HEK293 (cell line): Measurements from ENCODE around the gene S100A10.
A peak's percentile ranks its signal among the peaks of the same experiment; 100 is the strongest.

Source experiments
- BCL6B ChIP-seq: fragments of 450-650 bp; formaldehyde crosslinking; IDR thresholded peaks from 2 replicates; pipeline ENCODE4 v1.5.1; 2017; ENCODE audit warnings: missing biosample characterization, missing genetic modification characterization
- CTCF ChIP-seq: fragments of 450-650 bp; formaldehyde crosslinking; IDR thresholded peaks from 2 replicates; pipeline ENCODE4 v1.5.1; 2016; ENCODE audit warnings: missing biosample characterization, missing genetic modification characterization
- FEZF1 ChIP-seq: fragments of 450-650 bp; formaldehyde crosslinking; IDR thresholded peaks from 2 replicates; pipeline ENCODE4 v1.5.1; 2016; ENCODE audit warnings: missing biosample characterization, missing genetic modification characterization
- HOXC10 ChIP-seq: sonication (generic); formaldehyde crosslinking; IDR thresholded peaks from 2 replicates; pipeline ENCODE4 v1.8.1; 2023; ENCODE audit warnings: mild to moderate bottlenecking, missing genetic modification reagents
- KLF1 ChIP-seq: fragments of 450-650 bp; formaldehyde crosslinking; IDR thresholded peaks from 2 replicates; pipeline ENCODE4 v1.5.1; 2016; ENCODE audit warnings: missing biosample characterization, missing genetic modification characterization
- KLF9 ChIP-seq: fragments of 450-650 bp; formaldehyde crosslinking; IDR thresholded peaks from 2 replicates; pipeline ENCODE4 v1.5.1; 2016; ENCODE audit warnings: missing biosample characterization, missing genetic modification characterization, low read depth
- PRDM1 ChIP-seq: fragments of 450-650 bp; formaldehyde crosslinking; IDR thresholded peaks from 2 replicates; pipeline ENCODE4; 2016; ENCODE audit warnings: missing biosample characterization, missing genetic modification characterization
- PRDM10 ChIP-seq: fragments of 450-650 bp; formaldehyde crosslinking; IDR thresholded peaks from 2 replicates; pipeline ENCODE4 v1.5.1; 2016; ENCODE audit warnings: missing biosample characterization, missing genetic modification characterization
- RBAK ChIP-seq: fragments of 450-650 bp; formaldehyde crosslinking; IDR thresholded peaks from 2 replicates; pipeline ENCODE4 v1.5.1; 2016; ENCODE audit warnings: missing biosample characterization, missing genetic modification characterization
- YY1 ChIP-seq: fragments of 450-650 bp; formaldehyde crosslinking; IDR thresholded peaks from 2 replicates; pipeline ENCODE4 v1.5.1; 2018; ENCODE audit warnings: missing biosample characterization, missing genetic modification characterization
- ZBTB26 ChIP-seq: fragments of 450-650 bp; formaldehyde crosslinking; optimal IDR thresholded peaks from 2 replicates; pipeline ENCODE3; 2016; ENCODE audit warnings: missing biosample characterization, mild to moderate bottlenecking, missing genetic modification characterization
- ZBTB48 ChIP-seq: fragments of 450-650 bp; formaldehyde crosslinking; IDR thresholded peaks from 2 replicates; pipeline ENCODE4 v1.5.1; 2016; ENCODE audit warnings: missing biosample characterization, missing genetic modification characterization
- ZBTB7A ChIP-seq: fragments of 450-650 bp; formaldehyde crosslinking; IDR thresholded peaks from 2 replicates; pipeline ENCODE4 v1.5.1; 2016; ENCODE audit warnings: low read depth, missing biosample characterization, missing genetic modification characterization
- ZNF112 ChIP-seq: fragments of 450-650 bp; formaldehyde crosslinking; IDR thresholded peaks from 2 replicates; pipeline ENCODE4 v1.5.0; 2017; ENCODE audit warnings: missing biosample characterization, missing genetic modification characterization
- ZNF133 ChIP-seq: fragments of 450-650 bp; formaldehyde crosslinking; IDR thresholded peaks from 2 replicates; pipeline ENCODE4 v1.5.1; 2016; ENCODE audit warnings: missing biosample characterization, missing genetic modification characterization
- ZNF138 ChIP-seq: fragments of 450-650 bp; formaldehyde crosslinking; IDR thresholded peaks from 2 replicates; pipeline ENCODE4 v1.5.1; 2016; ENCODE audit warnings: missing biosample characterization, missing genetic modification characterization, borderline replicate concordance
- ZNF169 ChIP-seq: fragments of 450-650 bp; formaldehyde crosslinking; IDR thresholded peaks from 2 replicates; pipeline ENCODE4 v1.5.1; 2016; ENCODE audit warnings: missing biosample characterization, missing genetic modification characterization
- ZNF211 ChIP-seq: fragments of 450-650 bp; formaldehyde crosslinking; IDR thresholded peaks from 2 replicates; pipeline ENCODE4 v1.5.1; 2016; ENCODE audit warnings: low read depth, missing biosample characterization, missing genetic modification characterization
- ZNF311 ChIP-seq: fragments of 450-650 bp; formaldehyde crosslinking; IDR thresholded peaks from 2 replicates; pipeline ENCODE4 v1.5.1; 2017; ENCODE audit warnings: missing biosample characterization, missing genetic modification characterization, borderline replicate concordance
- ZNF394 ChIP-seq: fragments of 450-650 bp; formaldehyde crosslinking; IDR thresholded peaks from 2 replicates; pipeline ENCODE4 v1.5.1; 2016; ENCODE audit warnings: missing biosample characterization, missing genetic modification characterization, mild to moderate bottlenecking, moderate library complexity, borderline replicate concordance
- ZNF449 ChIP-seq: fragments of 450-650 bp; formaldehyde crosslinking; IDR thresholded peaks from 2 replicates; pipeline ENCODE4 v1.5.1; 2017; ENCODE audit warnings: missing biosample characterization, mild to moderate bottlenecking, missing genetic modification characterization, moderate library complexity
- ZNF48 ChIP-seq: fragments of 450-650 bp; formaldehyde crosslinking; IDR thresholded peaks from 2 replicates; pipeline ENCODE4 v1.5.1; 2016; ENCODE audit warnings: missing biosample characterization, missing genetic modification characterization
- ZNF514 ChIP-seq: fragments of 450-650 bp; formaldehyde crosslinking; IDR thresholded peaks from 2 replicates; pipeline ENCODE4 v1.5.1; 2016; ENCODE audit warnings: missing biosample characterization, missing genetic modification characterization
- ZNF549 ChIP-seq: fragments of 450-650 bp; IDR thresholded peaks from 2 replicates; pipeline ENCODE4 v1.5.1; 2018; ENCODE audit warnings: missing biosample characterization, missing genetic modification characterization, mild to moderate bottlenecking, inconsistent platforms, moderate library complexity
- ZNF610 ChIP-seq: fragments of 450-650 bp; formaldehyde crosslinking; IDR thresholded peaks from 2 replicates; pipeline ENCODE4 v1.5.1; 2016; ENCODE audit warnings: missing biosample characterization, missing genetic modification characterization, borderline replicate concordance
- ZNF629 ChIP-seq: fragments of 450-650 bp; formaldehyde crosslinking; IDR thresholded peaks from 2 replicates; pipeline ENCODE4 v1.5.1; 2017; ENCODE audit warnings: missing biosample characterization, missing genetic modification characterization
- ZNF692 ChIP-seq: fragments of 450-650 bp; formaldehyde crosslinking; IDR thresholded peaks from 2 replicates; pipeline ENCODE4 v1.5.1; 2016; ENCODE audit warnings: missing biosample characterization, missing genetic modification characterization
- ZNF747 ChIP-seq: fragments of 450-650 bp; formaldehyde crosslinking; IDR thresholded peaks from 2 replicates; pipeline ENCODE4 v1.5.1; 2016; ENCODE audit warnings: missing biosample characterization, missing genetic modification characterization
- ZNF76 ChIP-seq: fragments of 450-650 bp; formaldehyde crosslinking; IDR thresholded peaks from 2 replicates; pipeline ENCODE4; 2016; ENCODE audit warnings: low read depth, missing biosample characterization, missing genetic modification characterization, borderline replicate concordance
- ZSCAN23 ChIP-seq: fragments of 450-650 bp; formaldehyde crosslinking; IDR thresholded peaks from 2 replicates; pipeline ENCODE4 v1.5.1; 2016; ENCODE audit warnings: missing biosample characterization, missing genetic modification characterization

The S100A10 gene

GRCh38 chr1:152035539-152036266, 42.0 kb upstream of the S100A10 start (continued):
- no peak for TF ChIP-seq ZBTB26 (tag by site-specific recombination)
- TF ChIP-seq BCL6B (tag by site-specific recombination): no peak
- TF ChIP-seq HOXC10 (CRISPR knock-in tag): no peak
- TF ChIP-seq ZNF692: no peak
- no peak for TF ChIP-seq ZSCAN23 (tag by site-specific recombination)
- no peak for TF ChIP-seq ZNF514
- no peak for TF ChIP-seq ZNF311 (tag by site-specific recombination)
- no peak for TF ChIP-seq KLF1 (tag by site-specific recombination)
- no peak for TF ChIP-seq ZNF112
- TF ChIP-seq YY1 (tag by site-specific recombination): no peak
- peak; percentile 12; the same call in 1 of the 2 replicates for TF ChIP-seq CTCF (tag by site-specific recombination)
- no peak for TF ChIP-seq ZNF133 (tag by site-specific recombination)
- no peak for TF ChIP-seq ZBTB7A (tag by site-specific recombination)
- TF ChIP-seq ZNF610 (tag by site-specific recombination): no peak
- no peak for TF ChIP-seq ZNF211 (tag by site-specific recombination)
- TF ChIP-seq FEZF1 (tag by site-specific recombination): no peak
- TF ChIP-seq ZNF629 (tag by site-specific recombination): no peak
- TF ChIP-seq ZBTB48 (tag by site-specific recombination): no peak
- TF ChIP-seq RBAK: no peak
- no peak for TF ChIP-seq ZNF48 (tag by site-specific recombination)
- TF ChIP-seq PRDM1 (tag by site-specific recombination): peak; percentile 61; the same call in 1 of the 2 replicates
- TF ChIP-seq ZNF76 (tag by site-specific recombination): no peak
- TF ChIP-seq ZNF747 (tag by site-specific recombination): no peak
- no peak for TF ChIP-seq ZNF169
- TF ChIP-seq ZNF449 (tag by site-specific recombination): no peak
- TF ChIP-seq ZNF138: no peak
- TF ChIP-seq ZNF549: no peak
- peak; percentile 5; the same call in 1 of the 2 replicates for TF ChIP-seq PRDM10 (tag by site-specific recombination)
- no peak for TF ChIP-seq ZNF394 (tag by site-specific recombination)
- peak; percentile 74; the same call in 1 of the 2 replicates for TF ChIP-seq KLF9 (tag by site-specific recombination)
